ENCODE measurements around the gene PHLDB1.
A peak's percentile ranks its signal among the peaks of the same experiment; 100 is the strongest.

The PHLDB1 gene

DNA sequence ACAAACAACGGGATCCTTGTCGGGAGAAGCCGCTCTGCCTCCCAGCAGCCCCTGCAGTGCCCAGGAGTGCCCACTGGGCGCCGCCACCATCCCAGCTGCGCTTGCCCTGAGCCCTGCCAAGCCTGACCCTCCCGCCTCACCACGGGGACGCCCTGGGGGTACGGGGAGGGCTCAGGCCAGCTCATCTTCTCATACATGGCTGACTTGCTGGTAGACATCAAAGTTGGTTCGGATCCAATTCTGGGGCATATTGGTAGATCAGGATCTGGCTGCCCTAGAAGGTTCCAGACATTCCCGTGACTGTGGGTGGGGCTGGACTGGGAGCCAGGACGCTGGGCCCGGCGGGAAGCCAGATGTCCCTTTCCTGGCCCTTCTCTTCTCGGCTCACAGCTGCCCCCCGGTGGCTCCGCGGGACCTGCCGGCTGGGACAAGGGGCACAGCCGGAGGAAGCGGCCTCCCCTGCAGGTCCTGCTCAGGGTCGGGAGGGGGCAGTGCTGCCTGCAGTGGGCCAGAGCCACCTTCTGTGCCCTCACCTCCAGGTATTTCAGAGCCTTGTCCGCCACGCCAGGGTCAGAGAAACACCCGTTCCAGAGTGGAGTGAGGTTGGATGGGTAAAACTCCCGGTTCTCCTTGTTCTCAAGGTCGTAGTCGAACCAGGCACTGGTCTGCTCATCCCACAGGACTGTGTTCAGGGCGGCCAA lies 82.6 kb downstream of the PHLDB1 start:
- Histone ChIP-seq H3K4me1 (ENCODE audit: control insufficient read depth, insufficient read depth, low read length, unreplicated experiment) (peaks cover 8% of the 10 kb centered on the region), H3K27ac (ENCODE audit: low read depth, low read length) (no peak overlapping the region), H3K36me3 (ENCODE audit: insufficient read depth, low read length) (no peaks in the 10 kb centered on the region), H3K27me3 (ENCODE audit: insufficient read depth, low read length) (peaks cover 2% of the 10 kb centered on the region; the same call in 1 of the 2 replicates), H3K79me2 (ENCODE audit: control insufficient read depth, insufficient read depth, low read length, unreplicated experiment) (no peaks in the 10 kb centered on the region), H3K4me3 (ENCODE audit: low read depth, low read length) (peak overlapping the region; percentile 76), H2AFZ (ENCODE audit: low read length, unreplicated experiment) (peak overlapping the region; percentile 95)

- H3K4me1 ChIP-seq (ENCODE audit: control insufficient read depth, insufficient read depth, low read length, unreplicated experiment), result peaks cover 8% of the 10 kb centered on the region
Observed at GRCh38 chr11:118690553-118691304, 83.3 kb downstream of the PHLDB1 start.

GRCh38 chr11:118691926-118692830 lies 84.8 kb downstream of the PHLDB1 start:
- no peak overlapping the region for H3K4me3 ChIP-seq (ENCODE audit: low read depth, low read length)
- H2AFZ ChIP-seq (ENCODE audit: low read length, unreplicated experiment), result no peak overlapping the region
- no peaks in the 10 kb centered on the region for H3K27me3 ChIP-seq (ENCODE audit: insufficient read depth, low read length)
- no peak overlapping the region for H3K27ac ChIP-seq (ENCODE audit: low read depth, low read length)
- H3K36me3 ChIP-seq (ENCODE audit: insufficient read depth, low read length), result no peaks in the 10 kb centered on the region
- no peaks in the 10 kb centered on the region for H3K79me2 ChIP-seq (ENCODE audit: control insufficient read depth, insufficient read depth, low read length, unreplicated experiment)
- H3K4me1 ChIP-seq (ENCODE audit: control insufficient read depth, insufficient read depth, low read length, unreplicated experiment), result peaks cover 8% of the 10 kb centered on the region

More at GRCh38 chr11:118690553-118691304, 83.3 kb downstream of the PHLDB1 start:
- Histone ChIP-seq H3K27me3 (ENCODE audit: insufficient read depth, low read length) (no peaks in the 10 kb centered on the region), H3K27ac (ENCODE audit: low read depth, low read length) (no peak overlapping the region), H2AFZ (ENCODE audit: low read length, unreplicated experiment) (peak overlapping the region; percentile 95), H3K36me3 (ENCODE audit: insufficient read depth, low read length) (no peaks in the 10 kb centered on the region), H3K4me3 (ENCODE audit: low read depth, low read length) (no peak overlapping the region), H3K79me2 (ENCODE audit: control insufficient read depth, insufficient read depth, low read length, unreplicated experiment) (no peaks in the 10 kb centered on the region)

DNA sequence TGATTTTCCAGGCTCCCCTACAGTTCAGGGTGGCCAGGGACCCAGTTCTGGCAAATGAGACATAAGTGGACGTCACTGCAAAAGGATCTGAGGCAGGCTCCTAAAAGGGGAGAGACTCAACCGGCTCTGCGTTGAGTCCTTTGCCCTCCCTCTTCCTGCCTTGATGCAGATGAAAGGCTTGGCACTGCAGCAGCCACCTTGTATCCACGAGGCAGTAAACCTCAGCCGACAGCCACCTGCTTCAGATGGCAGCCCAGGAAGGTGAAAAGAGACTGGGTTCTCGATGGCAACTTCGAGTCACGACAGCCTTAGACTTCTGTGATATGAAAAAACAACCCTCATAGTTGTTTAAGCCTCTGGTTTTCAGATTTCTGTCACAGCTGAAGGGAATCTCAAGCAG lies 86.8 kb downstream of the PHLDB1 start:
- no peak overlapping the region for H2AFZ ChIP-seq (ENCODE audit: low read length, unreplicated experiment)
- H3K27me3 ChIP-seq (ENCODE audit: insufficient read depth, low read length), result no peaks in the 10 kb centered on the region
- H3K4me3 ChIP-seq (ENCODE audit: low read depth, low read length), result no peak overlapping the region
- H3K36me3 ChIP-seq (ENCODE audit: insufficient read depth, low read length), result no peaks in the 10 kb centered on the region
- H3K27ac ChIP-seq (ENCODE audit: low read depth, low read length), result no peak overlapping the region
- no peaks in the 10 kb centered on the region for H3K79me2 ChIP-seq (ENCODE audit: control insufficient read depth, insufficient read depth, low read length, unreplicated experiment)
- H3K4me1 ChIP-seq (ENCODE audit: control insufficient read depth, insufficient read depth, low read length, unreplicated experiment), result peaks cover 8% of the 10 kb centered on the region

DNA sequence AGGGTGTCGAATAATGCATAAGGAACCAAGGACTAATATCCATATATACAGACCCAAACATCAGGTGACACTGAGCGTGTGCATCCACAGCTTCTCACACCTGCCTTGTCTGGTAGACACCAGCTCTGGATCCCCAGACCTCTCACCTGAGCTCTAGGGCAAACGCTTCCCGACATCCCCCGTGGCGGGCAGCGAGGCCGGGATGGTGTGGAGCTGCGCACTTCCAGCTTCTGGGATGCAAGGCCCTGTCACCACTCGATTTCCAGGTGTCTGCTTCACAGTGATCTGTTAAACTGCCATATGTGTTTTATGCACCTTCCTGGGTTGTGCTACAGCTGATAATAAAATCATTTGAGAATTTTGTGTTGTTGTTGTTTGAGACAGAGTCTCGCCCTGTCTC lies 87.4 kb downstream of the PHLDB1 start:
- peaks cover 8% of the 10 kb centered on the region for H3K4me1 ChIP-seq (ENCODE audit: control insufficient read depth, insufficient read depth, low read length, unreplicated experiment)
- no peak overlapping the region for H2AFZ ChIP-seq (ENCODE audit: low read length, unreplicated experiment)
- no peaks in the 10 kb centered on the region for H3K79me2 ChIP-seq (ENCODE audit: control insufficient read depth, insufficient read depth, low read length, unreplicated experiment)
- no peak overlapping the region for H3K27ac ChIP-seq (ENCODE audit: low read depth, low read length)
- H3K27me3 ChIP-seq (ENCODE audit: insufficient read depth, low read length), result no peaks in the 10 kb centered on the region
- no peak overlapping the region for H3K4me3 ChIP-seq (ENCODE audit: low read depth, low read length)
- no peaks in the 10 kb centered on the region for H3K36me3 ChIP-seq (ENCODE audit: insufficient read depth, low read length)

- Histone ChIP-seq H3K36me3 (ENCODE audit: insufficient read depth, low read length) (no peaks in the 10 kb centered on the region), H3K4me3 (ENCODE audit: low read depth, low read length) (no peak overlapping the region), H2AFZ (ENCODE audit: low read length, unreplicated experiment) (no peak overlapping the region), H3K27me3 (ENCODE audit: insufficient read depth, low read length) (no peaks in the 10 kb centered on the region), H3K27ac (ENCODE audit: low read depth, low read length) (no peak overlapping the region), H3K4me1 (ENCODE audit: control insufficient read depth, insufficient read depth, low read length, unreplicated experiment) (peaks cover 7% of the 10 kb centered on the region), H3K79me2 (ENCODE audit: control insufficient read depth, insufficient read depth, low read length, unreplicated experiment) (no peaks in the 10 kb centered on the region)
Observed at GRCh38 chr11:118696673-118697226, 89.3 kb downstream of the PHLDB1 start.

GRCh38 chr11:118697346-118697745 lies 89.9 kb downstream of the PHLDB1 start:
- no peaks in the 10 kb centered on the region for H3K79me2 ChIP-seq (ENCODE audit: control insufficient read depth, insufficient read depth, low read length, unreplicated experiment)
- no peak overlapping the region for H3K27ac ChIP-seq (ENCODE audit: low read depth, low read length)
- H3K4me3 ChIP-seq (ENCODE audit: low read depth, low read length), result no peak overlapping the region
- peaks cover under 1% of the 10 kb centered on the region for H3K4me1 ChIP-seq (ENCODE audit: control insufficient read depth, insufficient read depth, low read length, unreplicated experiment)
- H3K27me3 ChIP-seq (ENCODE audit: insufficient read depth, low read length), result no peaks in the 10 kb centered on the region
- no peaks in the 10 kb centered on the region for H3K36me3 ChIP-seq (ENCODE audit: insufficient read depth, low read length)
- no peak overlapping the region for H2AFZ ChIP-seq (ENCODE audit: low read length, unreplicated experiment)

DNA sequence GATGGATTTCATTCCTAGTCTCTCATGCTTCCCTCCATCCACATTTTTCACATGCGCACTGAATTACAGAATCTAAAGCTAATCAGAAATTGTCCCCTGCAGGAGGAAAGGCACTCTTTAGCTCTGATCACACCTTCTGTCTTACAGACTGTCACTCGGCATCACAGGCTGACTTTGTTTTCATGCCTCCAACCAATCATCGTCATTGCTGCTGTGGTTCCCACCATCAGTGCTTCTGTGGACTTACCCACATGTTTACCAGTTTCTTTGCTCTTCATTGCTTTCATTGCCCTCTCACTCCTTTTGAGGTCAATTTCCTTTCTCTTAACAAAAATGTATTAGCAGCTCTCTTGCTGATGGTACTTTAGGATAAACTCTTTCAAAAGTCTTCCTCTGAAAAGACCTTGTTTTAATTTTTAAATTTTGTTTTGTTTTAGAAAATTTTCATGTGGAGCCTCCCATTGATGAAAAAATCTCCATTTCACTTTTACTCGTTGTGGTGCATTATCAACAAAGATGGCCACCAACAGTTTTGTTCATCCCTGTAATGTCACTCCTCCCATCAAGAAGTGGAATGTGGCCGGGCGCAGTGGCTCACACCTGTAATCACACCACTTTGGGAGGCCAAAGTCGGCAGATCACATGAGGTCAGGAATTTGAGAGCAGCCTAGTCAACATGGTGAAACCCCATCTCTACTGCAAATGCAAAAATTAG lies 92.2 kb downstream of the PHLDB1 start:
- H3K27ac ChIP-seq (ENCODE audit: low read depth, low read length), result no peak overlapping the region
- H3K27me3 ChIP-seq (ENCODE audit: insufficient read depth, low read length), result no peaks in the 10 kb centered on the region
- no peaks in the 10 kb centered on the region for H3K4me1 ChIP-seq (ENCODE audit: control insufficient read depth, insufficient read depth, low read length, unreplicated experiment)
- H3K4me3 ChIP-seq (ENCODE audit: low read depth, low read length), result no peak overlapping the region
- no peaks in the 10 kb centered on the region for H3K36me3 ChIP-seq (ENCODE audit: insufficient read depth, low read length)
- no peaks in the 10 kb centered on the region for H3K79me2 ChIP-seq (ENCODE audit: control insufficient read depth, insufficient read depth, low read length, unreplicated experiment)
- H2AFZ ChIP-seq (ENCODE audit: low read length, unreplicated experiment), result no peak overlapping the region

DNA sequence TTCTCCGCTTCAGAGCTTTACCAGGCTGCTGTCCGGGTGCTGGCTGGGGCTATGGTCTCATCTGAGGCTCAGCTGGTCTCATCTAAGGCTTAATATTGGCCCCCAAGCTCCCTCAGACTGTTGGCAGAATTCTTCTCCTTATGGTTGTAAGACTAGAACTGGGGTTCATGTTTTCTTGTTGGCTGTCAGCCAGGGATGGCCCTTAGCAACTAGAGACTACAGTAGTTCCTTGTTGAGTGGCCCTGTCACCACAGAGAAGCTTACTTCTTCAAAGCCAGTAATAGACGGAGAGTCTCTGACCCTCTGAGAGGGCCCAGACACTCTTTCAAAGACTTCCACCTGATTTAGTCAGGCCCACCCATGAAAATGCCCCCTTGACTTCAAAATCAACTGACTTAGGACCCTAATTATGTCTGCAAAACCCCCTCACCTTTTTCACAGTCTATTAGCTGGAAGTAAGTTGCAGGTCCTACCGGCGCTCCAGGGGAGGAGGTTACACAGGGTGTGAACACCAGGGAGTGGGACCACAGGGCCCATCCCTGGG lies 96.2 kb downstream of the PHLDB1 start:
- H3K27ac ChIP-seq (ENCODE audit: low read depth, low read length), result no peak overlapping the region
- H3K79me2 ChIP-seq (ENCODE audit: control insufficient read depth, insufficient read depth, low read length, unreplicated experiment), result no peaks in the 10 kb centered on the region
- peaks cover 7% of the 10 kb centered on the region for H3K27me3 ChIP-seq (ENCODE audit: insufficient read depth, low read length)
- H3K36me3 ChIP-seq (ENCODE audit: insufficient read depth, low read length), result no peaks in the 10 kb centered on the region
- H3K4me1 ChIP-seq (ENCODE audit: control insufficient read depth, insufficient read depth, low read length, unreplicated experiment), result no peaks in the 10 kb centered on the region
- H3K4me3 ChIP-seq (ENCODE audit: low read depth, low read length), result no peak overlapping the region
- no peak overlapping the region for H2AFZ ChIP-seq (ENCODE audit: low read length, unreplicated experiment)
